Stomach (tissue), 4 donors: ENCODE measurements around the gene MOGAT2.

Experiments
- CTCF ChIP-seq, 7 experiments: fragments of 450-650 bp in 4 of 7; fragments of 200-600 bp in 3 of 7; sonication (generic) in 3 of 7; IDR thresholded peaks; one replicate each; pipeline ENCODE4 v1.5.1; 2016 to 2019; ENCODE audit warnings: antibody characterized with exemption in 7 of 7, control low read depth in 2 of 7, mild to moderate bottlenecking in 1 of 7
- POLR2A ChIP-seq, 4 donors: fragments of 450-650 bp; IDR thresholded peaks; one replicate each; pipeline ENCODE4 v1.6.1; 2016; ENCODE audit warnings: antibody characterized with exemption in 4 of 4, control low read depth in 2 of 4, mild to moderate bottlenecking in 1 of 4, moderate library complexity in 1 of 4

- TF ChIP-seq CTCF (IDR thresholded peaks at IDR 0.05), result no peak
- no peak for TF ChIP-seq POLR2A (IDR thresholded peaks at IDR 0.05)
Measured at GRCh38 chr11:75725547-75726320, 8.1 kb downstream of the MOGAT2 start.
